AG09309 (cell line): ENCODE results near the gene CCNH.
A peak's percentile ranks its signal among the peaks of the same experiment; 100 is the strongest.

Experiments used
- DNase-seq: peaks from one replicate; pipeline ENCODE4 v3.0.0-alpha.2; 2010; ENCODE audit warnings: low read depth
- H3K4me3 ChIP-seq: 2 replicates; pipeline ENCODE4 v1.5.1; 2011; ENCODE audit warnings: mild to moderate bottlenecking, low read depth, low read length, moderate library complexity; ENCODE audit not compliant: control insufficient read depth
- CTCF ChIP-seq: IDR thresholded peaks from 2 replicates; pipeline ENCODE4 v1.5.1; 2011; ENCODE audit warnings: mild to moderate bottlenecking, low read depth, low read length, inconsistent platforms; ENCODE audit not compliant: insufficient read depth, control insufficient read depth; ENCODE audit errors: missing control alignments

Gene CCNH

GRCh38 chr5:87412630-87413342 lies at the start of gene CCNH:
Gene CCNH, minus strand, starts transcription at chr5:87412930. Its CDS starts 136 bp downstream, at chr5:87412794.
- peak within 1 kb of the TSS; percentile 67 for H3K4me3 ChIP-seq
- DNase-seq = peak; percentile 91
- TF ChIP-seq CTCF = no peak

- no peak overlapping the region for H3K4me3 ChIP-seq
- TF ChIP-seq CTCF = no peak
- no peak for DNase-seq
Measured at GRCh38 chr5:87457706-87458105, 45.0 kb upstream of the CCNH start.

- no peak for TF ChIP-seq CTCF
- no peak for DNase-seq
- no peak overlapping the region for H3K4me3 ChIP-seq
Measured at GRCh38 chr5:87453801-87454200, 41.1 kb upstream of the CCNH start.

- TF ChIP-seq CTCF = no peak
- H3K4me3 ChIP-seq = no peak overlapping the region
- no peak for DNase-seq
Measured at GRCh38 chr5:87452837-87453236, 40.1 kb upstream of the CCNH start.

- TF ChIP-seq CTCF = no peak
- no peak for DNase-seq
- no peak overlapping the region for H3K4me3 ChIP-seq
Measured at GRCh38 chr5:87442419-87442818, 29.7 kb upstream of the CCNH start.

GRCh38 chr5:87438231-87438630 lies 25.5 kb upstream of the CCNH start:
- TF ChIP-seq CTCF = no peak
- H3K4me3 ChIP-seq = no peak overlapping the region
- no peak for DNase-seq

- no peak for TF ChIP-seq CTCF
- no peak for DNase-seq
- no peak overlapping the region for H3K4me3 ChIP-seq
Measured at GRCh38 chr5:87437724-87438123, 25.0 kb upstream of the CCNH start.
